HepG2 (cell line): Measurements from ENCODE around the gene STX12. TPM values are rescaled to one million over a fixed set of nuclear protein-coding genes. Genes with fewer than 3 reads are reported as not detected.

ENCODE experiments used
- ATAC-seq: fragments of 200-7000 bp; cut with Tn5 transposase; 3 replicates; pipeline ENCODE4 v1.9.1; 2020; ENCODE audit warnings: mild to moderate bottlenecking, moderate library complexity
- BruUV-seq: library from RNA; stranded (reverse); fragments of 400-500 nt; replicated peaks from 2 replicates; lab custom pipeline; 2021; lab: Mats Ljungman, UMichigan
- CTCF ChIA-PET: fragments of 300-600 bp; formaldehyde crosslinking; extraction: SDS; loops from one replicate; lab custom pipeline; 2021; ENCODE audit warnings: low total read pairs, inconsistent platforms, low intra/inter-chr PET ratio; lab: Yijun Ruan, JAX
- POLR2A ChIA-PET: fragments of 350-600 bp; sonication (Branson Sonifier 250); formaldehyde crosslinking; loops from one replicate; lab custom pipeline; 2020; ENCODE audit warnings: antibody characterized with exemption, inconsistent platforms; lab: Yijun Ruan, JAX
- DNase-seq: peaks from one replicate; pipeline ENCODE4 v3.0.0-alpha.2; 2015; ENCODE audit warnings: low spot score
- FAIRE-seq: peaks from 3 replicates; lab custom pipeline; 2011; peaks lifted over from hg19 to GRCh38; lab: Jason Lieb, UNC
- H2AFZ ChIP-seq: one replicate; pipeline ENCODE4 v1.6.1; 2011; ENCODE audit warnings: low read length, inconsistent platforms
- H3K27ac ChIP-seq: fragments of 300-600 bp; 3 replicates; pipeline ENCODE4 v1.8.0; 2011; ENCODE audit warnings: mixed run types, mild to moderate bottlenecking, mixed read lengths, low read length, inconsistent platforms; ENCODE audit not compliant: insufficient read depth; ENCODE audit errors: extremely low read length
- H3K27me3 ChIP-seq, 2 experiments: fragments of 200-600 bp in 1 of 2; 2 replicates in 1 of 2; 3 replicates in 1 of 2; pipeline versions ENCODE4 v1.6.0 to v1.8.0; 2011; ENCODE audit warnings: low read length in 2 of 2, mild to moderate bottlenecking in 2 of 2, moderate library complexity in 2 of 2, inconsistent platforms in 1 of 2; ENCODE audit not compliant: insufficient read depth in 2 of 2, control insufficient read depth in 1 of 2
- H3K36me3 ChIP-seq, 2 experiments: fragments of 200-600 bp in 1 of 2; replicated peaks in 1 of 2; 2 replicates in 1 of 2; 3 replicates in 1 of 2; pipeline versions ENCODE4 v1.5.1 to v1.8.0; 2011; ENCODE audit warnings: low read length in 2 of 2, inconsistent platforms in 1 of 2; ENCODE audit not compliant: insufficient read depth in 2 of 2, control insufficient read depth in 1 of 2
- H3K4me1 ChIP-seq: 2 replicates; pipeline ENCODE4 v1.5.1; 2012; ENCODE audit warnings: low read length, inconsistent platforms; ENCODE audit not compliant: insufficient read depth
- H3K4me2 ChIP-seq: 2 replicates; pipeline ENCODE4 v1.6.0; 2011; ENCODE audit warnings: low read depth, low read length, inconsistent platforms
- H3K4me3 ChIP-seq, 3 experiments: fragments of 200-600 bp in 1 of 3; sonication (generic), shearing (Covaris generic) in 1 of 3; replicated peaks in 1 of 3; 2 replicates each; pipeline ENCODE4 v1.5.1; 2011 to 2016; ENCODE audit warnings: low read length in 3 of 3, inconsistent platforms in 2 of 3, low read depth in 2 of 3, mild to moderate bottlenecking in 2 of 3, control low read depth in 1 of 3, mixed read lengths in 1 of 3; ENCODE audit not compliant: insufficient read depth in 1 of 3
- H3K79me2 ChIP-seq: one replicate; pipeline ENCODE4 v1.6.1; 2011; ENCODE audit warnings: low read length, inconsistent platforms; ENCODE audit not compliant: insufficient read depth
- H3K9ac ChIP-seq: 2 replicates; pipeline ENCODE4 v1.6.0; 2011; ENCODE audit warnings: mild to moderate bottlenecking, low read depth, low read length, inconsistent platforms; ENCODE audit not compliant: insufficient read depth
- H3K9me3 ChIP-seq: 2 replicates; pipeline ENCODE4 v1.5.1; 2012; ENCODE audit warnings: mild to moderate bottlenecking, low read length
- H4K20me1 ChIP-seq: 2 replicates; pipeline ENCODE4 v1.6.0; 2011; ENCODE audit warnings: inconsistent platforms, mild to moderate bottlenecking, low read length, moderate library complexity; ENCODE audit not compliant: insufficient read depth
- IRF2 ChIP-seq: IDR thresholded peaks from 2 replicates; pipeline ENCODE4 v1.6.1; 2018; ENCODE audit warnings: missing genetic modification reagents, missing compliant biosample characterization
- WGBS: methylation state at CpG from one replicate; pipeline ENCODE4 v1.1.6; 2017; ENCODE audit warnings: low lambda C conversion rate; 5-methylcytosine and 5-hydroxymethylcytosine counted together
- in situ Hi-C: cut with HindIII; loops from 2 replicates; pipeline ENCODE4 v1.10.0; 2017; ENCODE audit warnings: low pct_unique_long_range_greater_than_20kb; ENCODE audit not compliant: extremely low pct_ligation_motif_present
- intact Hi-C: fragments of 100-400 bp; cut with micrococcal nuclease; formaldehyde crosslinking; loops from one replicate; pipeline ENCODE4 v1.10.0; 2022; ENCODE audit not compliant: unreplicated experiment
- polyA plus RNA-seq, 8 experiments: library from polyadenylated mRNA; depleted of rRNA in 3 of 8; stranded (reverse) in 7 of 8; unstranded in 1 of 8; fragments of >200 nt; fragmentation: Illumina TruSeq in 4 of 8; extraction: Trizol in 4 of 8; gene quantifications; 2 replicates each; pipeline versions ENCODE4 v1.2.1 to v1.2.3, GENCODE V29; 2011 to 2016; ENCODE audit warnings: low read depth in 4 of 8, missing spikeins in 1 of 8, mixed read lengths in 1 of 8; ENCODE audit not compliant: insufficient read depth in 1 of 8
- total RNA-seq, 5 experiments: library from RNA; depleted of rRNA; stranded (reverse); fragments of >200 nt; fragmentation: Illumina TruSeq; extraction: Trizol; gene quantifications; 2 replicates each; pipeline ENCODE4 v1.2.3, GENCODE V29; 2016; ENCODE audit warnings: low read depth in 1 of 5
- TF ChIP-seq, protein P1 (sequence below): sonication (generic); formaldehyde crosslinking; IDR thresholded peaks from 2 replicates; pipeline ENCODE4 v1.4.0; 2020; ENCODE audit warnings: mild to moderate bottlenecking, missing genetic modification reagents
- TF ChIP-seq, protein P2 (sequence below): sonication (generic); formaldehyde crosslinking; IDR thresholded peaks from 2 replicates; pipeline ENCODE4 v1.4.0; 2020; ENCODE audit warnings: missing genetic modification reagents

Gene STX12
- total and polyA plus RNA-seq, 2 of the 13 experiments (the other 11 are each of a cell fraction or from before 2014, with no cell fraction given) = 9.0 to 19.7 TPM

DNA sequence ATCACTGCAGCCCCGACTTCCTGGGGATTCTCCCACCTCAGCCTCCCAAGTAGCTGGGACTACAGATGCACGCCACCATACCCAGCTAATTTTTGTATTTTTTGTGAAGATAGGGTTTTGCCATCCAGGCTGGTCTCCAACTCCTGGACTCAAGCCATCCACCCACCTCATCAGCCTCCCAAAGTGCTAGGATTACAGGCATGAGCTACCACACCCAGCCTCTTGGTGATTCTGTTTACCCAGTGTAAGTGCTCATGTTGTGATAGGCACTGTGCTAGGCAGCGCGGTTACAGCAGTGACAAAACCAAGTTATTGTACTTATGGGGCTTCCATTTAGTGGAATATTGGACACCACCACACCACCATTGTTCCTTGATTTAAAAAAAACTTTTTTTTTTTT lies 9.7 kb upstream of the STX12 start (continued):
- TF ChIP-seq, protein P1, sequence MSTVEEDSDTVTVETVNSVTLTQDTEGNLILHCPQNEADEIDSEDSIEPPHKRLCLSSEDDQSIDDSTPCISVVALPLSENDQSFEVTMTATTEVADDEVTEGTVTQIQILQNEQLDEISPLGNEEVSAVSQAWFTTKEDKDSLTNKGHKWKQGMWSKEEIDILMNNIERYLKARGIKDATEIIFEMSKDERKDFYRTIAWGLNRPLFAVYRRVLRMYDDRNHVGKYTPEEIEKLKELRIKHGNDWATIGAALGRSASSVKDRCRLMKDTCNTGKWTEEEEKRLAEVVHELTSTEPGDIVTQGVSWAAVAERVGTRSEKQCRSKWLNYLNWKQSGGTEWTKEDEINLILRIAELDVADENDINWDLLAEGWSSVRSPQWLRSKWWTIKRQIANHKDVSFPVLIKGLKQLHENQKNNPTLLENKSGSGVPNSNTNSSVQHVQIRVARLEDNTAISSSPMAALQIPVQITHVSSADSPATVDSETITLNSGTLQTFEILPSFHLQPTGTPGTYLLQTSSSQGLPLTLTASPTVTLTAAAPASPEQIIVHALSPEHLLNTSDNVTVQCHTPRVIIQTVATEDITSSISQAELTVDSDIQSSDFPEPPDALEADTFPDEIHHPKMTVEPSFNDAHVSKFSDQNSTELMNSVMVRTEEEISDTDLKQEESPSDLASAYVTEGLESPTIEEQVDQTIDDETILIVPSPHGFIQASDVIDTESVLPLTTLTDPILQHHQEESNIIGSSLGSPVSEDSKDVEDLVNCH (CRISPR knock-in tag) = no peak
- TF ChIP-seq, protein P2, sequence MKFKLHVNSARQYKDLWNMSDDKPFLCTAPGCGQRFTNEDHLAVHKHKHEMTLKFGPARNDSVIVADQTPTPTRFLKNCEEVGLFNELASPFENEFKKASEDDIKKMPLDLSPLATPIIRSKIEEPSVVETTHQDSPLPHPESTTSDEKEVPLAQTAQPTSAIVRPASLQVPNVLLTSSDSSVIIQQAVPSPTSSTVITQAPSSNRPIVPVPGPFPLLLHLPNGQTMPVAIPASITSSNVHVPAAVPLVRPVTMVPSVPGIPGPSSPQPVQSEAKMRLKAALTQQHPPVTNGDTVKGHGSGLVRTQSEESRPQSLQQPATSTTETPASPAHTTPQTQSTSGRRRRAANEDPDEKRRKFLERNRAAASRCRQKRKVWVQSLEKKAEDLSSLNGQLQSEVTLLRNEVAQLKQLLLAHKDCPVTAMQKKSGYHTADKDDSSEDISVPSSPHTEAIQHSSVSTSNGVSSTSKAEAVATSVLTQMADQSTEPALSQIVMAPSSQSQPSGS (CRISPR knock-in tag) = no peak

DNA sequence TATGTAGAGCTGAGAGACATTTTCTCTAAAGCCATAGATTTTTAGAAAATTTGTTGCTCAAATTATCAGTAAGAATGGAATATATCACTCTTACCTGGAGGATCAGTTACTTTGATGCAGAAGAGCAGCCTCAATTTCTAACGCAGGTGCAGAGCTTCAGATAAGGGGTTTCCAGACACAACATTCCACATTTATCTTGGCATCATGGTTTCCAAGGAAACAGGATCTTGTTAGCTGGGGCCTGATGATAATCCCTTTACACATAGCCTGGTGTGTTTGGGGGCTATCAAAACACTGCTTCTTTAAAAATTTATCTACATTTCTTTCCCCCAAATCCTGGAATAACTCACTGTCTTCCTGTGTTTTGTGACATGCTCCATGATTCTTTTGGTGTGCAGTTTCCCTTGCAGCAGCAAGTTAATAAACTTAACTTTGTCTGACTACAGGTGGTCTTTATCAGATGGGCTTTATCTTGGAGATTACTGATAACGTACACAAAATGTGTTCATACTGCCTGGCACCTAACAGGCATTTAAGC lies 2.7 kb upstream of the STX12 start:
- Histone ChIP-seq H3K4me1 (peaks cover 31% of the 10 kb centered on the region), H2AFZ (no peak overlapping the region), H3K4me2 (no peak overlapping the region), H3K36me3 (no peaks in the 10 kb centered on the region), H3K4me3 (no peak overlapping the region), H3K79me2 (peaks cover 15% of the 10 kb centered on the region), H3K27me3 (no peaks in the 10 kb centered on the region; a peak in 2 of 5 replicates), H3K27ac (no peak overlapping the region), H4K20me1 (no peaks in the 10 kb centered on the region), H3K9ac (no peak overlapping the region), H3K9me3 (no peaks in the 10 kb centered on the region)
- intact Hi-C loops (loop anchor here (5.0 kb wide), 2 partner anchors 62 to 98 kb away; partner anchors contain the start of genes IFI6 and PPP1R8), in situ Hi-C loops (no loop called here)
- no peak for FAIRE-seq
- POLR2A ChIA-PET = no interaction called here
- CTCF ChIA-PET = no interaction called here
- 25% methylated on average over 2 of the region's 2 CpGs for WGBS
- no peak for ATAC-seq
- no TSS peak for BruUV-seq
- no peak for TF ChIP-seq IRF2 (CRISPR knock-in tag)
- DNase-seq = no peak
